Non-pigmented ciliary epithelial cell (primary cell): ENCODE results near the gene LOX.
"Not testable (repeated sequence)": the region's sequence is repeated elsewhere in the genome, so short reads cannot be mapped to it uniquely, and the experiment has no call there.

Source experiments
- DNase-seq: peaks from one replicate; pipeline ENCODE4 v3.0.0-alpha.2; 2010; ENCODE audit warnings: low read depth

Gene LOX

GRCh38 chr5:122099060-122099790 is 21.2 kb upstream of the LOX start:
- no peak for DNase-seq

GRCh38 chr5:122097391-122097790 is 19.3 kb upstream of the LOX start:
- DNase-seq: no peak

- no peak for DNase-seq
Measured at GRCh38 chr5:122095158-122095557, 17.1 kb upstream of the LOX start.

- not testable (repeated sequence) for DNase-seq
Measured at GRCh38 chr5:122094251-122094650, 16.2 kb upstream of the LOX start.

- peak; percentile 84 for DNase-seq
Measured at GRCh38 chr5:122093415-122094180, 15.5 kb upstream of the LOX start.

GRCh38 chr5:122091936-122092600 is 14.0 kb upstream of the LOX start:
- no peak for DNase-seq

- DNase-seq: peak; percentile 94
Measured at GRCh38 chr5:122089096-122090013, 11.3 kb upstream of the LOX start.

- no peak for DNase-seq
Measured at GRCh38 chr5:122085041-122085440, 7.0 kb upstream of the LOX start.

GRCh38 chr5:122083535-122083934 is 5.5 kb upstream of the LOX start:
- DNase-seq: no peak

- no peak for DNase-seq
Measured at GRCh38 chr5:122081541-122081940, 3.5 kb upstream of the LOX start.

- DNase-seq: no peak
Measured at GRCh38 chr5:122077366-122078115, 518 bp downstream of the LOX start.

- DNase-seq: no peak
Measured at GRCh38 chr5:122076669-122077365, 1.2 kb downstream of the LOX start.

GRCh38 chr5:122076050-122076461 is 2.0 kb downstream of the LOX start:
- no peak for DNase-seq

- DNase-seq: no peak
Measured at GRCh38 chr5:122073864-122074263, 4.2 kb downstream of the LOX start.

GRCh38 chr5:122073018-122073417 is 5.0 kb downstream of the LOX start:
- DNase-seq: no peak

- no peak for DNase-seq
Measured at GRCh38 chr5:122067390-122067789, 10.7 kb downstream of the LOX start.

GRCh38 chr5:122064992-122065391 is 13.1 kb downstream of the LOX start:
- DNase-seq: no peak

- DNase-seq: no peak
Measured at GRCh38 chr5:122063836-122064235, 14.2 kb downstream of the LOX start.

- DNase-seq: no peak
Measured at GRCh38 chr5:122062205-122062604, 15.9 kb downstream of the LOX start.

GRCh38 chr5:122056913-122057312 is 21.1 kb downstream of the LOX start:
- no peak for DNase-seq

GRCh38 chr5:122054266-122054665 is 23.8 kb downstream of the LOX start:
- no peak for DNase-seq
